Right atrium auricular region (tissue), 2 donors: Measurements from ENCODE around the gene ADAMTS14. TPM values are rescaled to one million over a fixed set of nuclear protein-coding genes. Genes with fewer than 3 reads are reported as not detected.
A peak's percentile ranks its signal among the peaks of the same experiment; 100 is the strongest.

Source experiments
- DNase-seq: peaks from one replicate; pipeline ENCODE4 v3.0.0-alpha.2; 2019; ENCODE audit warnings: low spot score
- H3K27ac ChIP-seq, 2 donors: fragments of 200-600 bp; sonication (generic); 1 replicate in 1 of 2; 2 replicates in 1 of 2; pipeline ENCODE4 v1.5.1; 2016 to 2019
- H3K27me3 ChIP-seq, 2 donors: fragments of 200-600 bp; sonication (generic); one replicate each; pipeline versions ENCODE4 v1.5.1 to v1.6.0; 2017 to 2019
- H3K36me3 ChIP-seq: fragments of 200-600 bp; sonication (generic); one replicate; pipeline ENCODE4 v1.5.1; 2016
- H3K4me1 ChIP-seq, 2 donors: fragments of 200-600 bp; sonication (generic); one replicate each; pipeline versions ENCODE4 v1.5.1 to v1.6.0; 2017 to 2019
- H3K4me3 ChIP-seq, 2 donors: fragments of 200-600 bp; sonication (generic); 1 replicate in 1 of 2; 2 replicates in 1 of 2; pipeline ENCODE4 v1.5.1; 2017 to 2019; ENCODE audit warnings: mild to moderate bottlenecking in 1 of 2, moderate library complexity in 1 of 2
- H3K9me3 ChIP-seq, 2 donors: fragments of 200-600 bp; sonication (generic); one replicate each; pipeline ENCODE4 v1.5.1; 2019
- total RNA-seq, 2 donors: library from RNA; depleted of rRNA; stranded (reverse); fragments of >200 nt; gene quantifications; one replicate each; pipeline ENCODE4 v1.1.0, GENCODE V29; 2016
- TF ChIP-seq, protein P1 (sequence below), 2 donors: fragments of 200-600 bp; sonication (generic); IDR thresholded peaks; one replicate each; pipeline ENCODE4 v1.5.1; 2019; ENCODE audit warnings: antibody characterized with exemption in 2 of 2

ADAMTS14 gene
- total RNA-seq, 2 donors from 2014 or later = not detected

DNA sequence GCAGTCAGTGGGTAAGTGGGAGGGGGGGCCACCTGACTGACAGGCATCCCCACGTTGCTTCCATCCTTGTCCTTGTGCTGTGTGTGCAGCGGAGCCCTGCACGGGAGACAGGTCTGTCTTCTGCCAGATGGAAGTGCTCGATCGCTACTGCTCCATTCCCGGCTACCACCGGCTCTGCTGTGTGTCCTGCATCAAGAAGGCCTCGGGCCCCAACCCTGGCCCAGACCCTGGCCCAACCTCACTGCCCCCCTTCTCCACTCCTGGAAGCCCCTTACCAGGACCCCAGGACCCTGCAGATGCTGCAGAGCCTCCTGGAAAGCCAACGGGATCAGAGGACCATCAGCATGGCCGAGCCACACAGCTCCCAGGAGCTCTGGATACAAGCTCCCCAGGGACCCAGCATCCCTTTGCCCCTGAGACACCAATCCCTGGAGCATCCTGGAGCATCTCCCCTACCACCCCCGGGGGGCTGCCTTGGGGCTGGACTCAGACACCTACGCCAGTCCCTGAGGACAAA is 88.0 kb downstream of the ADAMTS14 start:
- no peak for DNase-seq
- no peak overlapping the region for H3K4me3 ChIP-seq
- H3K9me3 ChIP-seq = no peaks in the 10 kb centered on the region
- TF ChIP-seq, protein P1, sequence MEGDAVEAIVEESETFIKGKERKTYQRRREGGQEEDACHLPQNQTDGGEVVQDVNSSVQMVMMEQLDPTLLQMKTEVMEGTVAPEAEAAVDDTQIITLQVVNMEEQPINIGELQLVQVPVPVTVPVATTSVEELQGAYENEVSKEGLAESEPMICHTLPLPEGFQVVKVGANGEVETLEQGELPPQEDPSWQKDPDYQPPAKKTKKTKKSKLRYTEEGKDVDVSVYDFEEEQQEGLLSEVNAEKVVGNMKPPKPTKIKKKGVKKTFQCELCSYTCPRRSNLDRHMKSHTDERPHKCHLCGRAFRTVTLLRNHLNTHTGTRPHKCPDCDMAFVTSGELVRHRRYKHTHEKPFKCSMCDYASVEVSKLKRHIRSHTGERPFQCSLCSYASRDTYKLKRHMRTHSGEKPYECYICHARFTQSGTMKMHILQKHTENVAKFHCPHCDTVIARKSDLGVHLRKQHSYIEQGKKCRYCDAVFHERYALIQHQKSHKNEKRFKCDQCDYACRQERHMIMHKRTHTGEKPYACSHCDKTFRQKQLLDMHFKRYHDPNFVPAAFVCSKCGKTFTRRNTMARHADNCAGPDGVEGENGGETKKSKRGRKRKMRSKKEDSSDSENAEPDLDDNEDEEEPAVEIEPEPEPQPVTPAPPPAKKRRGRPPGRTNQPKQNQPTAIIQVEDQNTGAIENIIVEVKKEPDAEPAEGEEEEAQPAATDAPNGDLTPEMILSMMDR (IDR thresholded peaks at IDR 0.05) = no peak
- H3K36me3 ChIP-seq = no peaks in the 10 kb centered on the region
- H3K4me1 ChIP-seq = no peaks in the 10 kb centered on the region
- no peaks in the 10 kb centered on the region for H3K27me3 ChIP-seq
- H3K27ac ChIP-seq = no peak overlapping the region

DNA sequence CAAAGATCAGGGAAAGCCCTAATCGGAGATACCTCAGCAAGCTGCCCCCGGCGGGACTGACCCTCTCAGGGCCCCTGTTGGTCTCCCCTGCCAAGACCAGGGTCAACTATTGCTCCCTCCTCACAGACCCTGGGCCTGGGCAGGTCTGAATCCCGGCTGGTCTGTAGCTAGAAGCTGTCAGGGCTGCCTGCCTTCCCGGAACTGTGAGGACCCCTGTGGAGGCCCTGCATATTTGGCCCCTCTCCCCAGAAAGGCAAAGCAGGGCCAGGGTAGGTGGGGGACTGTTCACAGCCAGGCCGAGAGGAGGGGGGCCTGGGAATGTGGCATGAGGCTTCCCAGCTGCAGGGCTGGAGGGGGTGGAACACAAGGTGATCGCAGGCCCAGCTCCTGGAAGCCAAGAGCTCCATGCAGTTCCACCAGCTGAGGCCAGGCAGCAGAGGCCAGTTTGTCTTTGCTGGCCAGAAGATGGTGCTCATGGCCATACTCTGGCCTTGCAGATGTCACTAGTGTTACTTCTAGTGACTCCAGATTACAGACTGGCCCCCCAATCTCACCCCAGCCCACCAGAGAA is 88.8 kb downstream of the ADAMTS14 start:
- Histone ChIP-seq H3K9me3 (no peaks in the 10 kb centered on the region), H3K36me3 (no peaks in the 10 kb centered on the region), H3K4me3 (no peak overlapping the region), H3K4me1 (no peaks in the 10 kb centered on the region), H3K27ac (no peak overlapping the region), H3K27me3 (no peaks in the 10 kb centered on the region)
- TF ChIP-seq, protein P1 (IDR thresholded peaks at IDR 0.05) = peak in 1 of 2 donors; percentile 22
- DNase-seq = no peak

DNA sequence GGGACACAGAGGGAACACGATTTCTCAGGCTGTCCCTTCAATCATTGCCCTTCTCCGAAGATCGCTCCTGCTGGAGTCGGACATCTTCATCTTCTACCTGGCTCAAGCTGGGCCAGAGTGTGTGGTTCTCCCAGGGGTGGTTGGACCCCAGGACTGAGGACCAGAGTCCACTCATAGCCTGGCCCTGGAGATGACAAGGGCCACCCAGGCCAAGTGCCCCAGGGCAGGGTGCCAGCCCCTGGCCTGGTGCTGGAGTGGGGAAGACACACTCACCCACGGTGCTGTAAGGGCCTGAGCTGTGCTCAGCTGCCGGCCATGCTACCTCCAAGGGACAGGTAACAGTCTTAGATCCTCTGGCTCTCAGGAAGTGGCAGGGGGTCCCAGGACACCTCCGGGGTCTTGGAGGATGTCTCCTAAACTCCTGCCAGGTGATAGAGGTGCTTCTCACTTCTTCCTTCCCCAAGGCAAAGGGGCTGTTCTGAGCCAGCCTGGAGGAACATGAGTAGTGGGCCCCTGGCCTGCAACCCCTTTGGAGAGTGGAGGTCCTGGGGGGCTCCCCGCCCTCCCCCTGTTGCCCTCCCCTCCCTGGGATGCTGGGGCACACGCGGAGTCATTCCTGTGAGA is 89.5 kb downstream of the ADAMTS14 start:
- Histone ChIP-seq H3K27me3 (no peaks in the 10 kb centered on the region), H3K9me3 (no peaks in the 10 kb centered on the region), H3K4me1 (no peaks in the 10 kb centered on the region), H3K27ac (no peak overlapping the region), H3K4me3 (no peak overlapping the region), H3K36me3 (no peaks in the 10 kb centered on the region)
- DNase-seq = no peak
- TF ChIP-seq, protein P1 (IDR thresholded peaks at IDR 0.05) = no peak

DNA sequence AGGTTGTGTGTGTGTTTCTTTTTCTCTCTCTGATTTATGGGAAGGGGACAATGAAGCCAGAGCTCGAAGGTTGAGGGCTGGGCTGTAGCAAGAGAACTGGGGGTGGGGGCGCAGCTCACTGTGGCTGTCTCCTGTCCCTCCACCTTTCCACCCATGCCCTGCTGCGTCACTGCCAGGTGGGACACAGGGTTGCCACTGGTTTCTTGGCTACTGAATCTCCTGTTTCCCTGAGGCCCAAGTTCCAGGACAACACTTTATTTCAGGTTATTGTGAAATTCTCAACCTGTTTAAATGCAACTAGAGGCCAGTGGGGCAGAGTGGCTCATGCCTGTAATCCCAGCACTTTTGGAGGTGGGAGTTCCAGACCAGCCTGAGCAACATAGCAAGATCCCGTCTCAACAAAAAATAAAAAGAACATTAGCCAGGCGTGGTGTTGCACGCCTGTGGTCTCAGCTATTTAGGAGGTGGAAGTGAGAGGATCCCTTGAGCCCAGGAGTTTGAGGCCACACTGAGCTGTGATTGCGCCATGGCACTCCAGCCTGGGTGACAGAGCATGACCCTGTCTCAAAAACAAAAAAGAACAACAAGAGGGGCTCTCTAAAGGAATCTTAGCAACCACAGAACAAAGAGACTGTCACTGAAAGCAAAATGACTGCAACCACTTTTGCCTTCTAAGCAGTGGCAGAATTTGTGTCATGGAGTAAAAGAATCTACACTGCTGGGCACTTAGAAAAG is 90.3 kb downstream of the ADAMTS14 start:
- no peaks in the 10 kb centered on the region for H3K9me3 ChIP-seq
- no peak overlapping the region for H3K4me3 ChIP-seq
- no peaks in the 10 kb centered on the region for H3K27me3 ChIP-seq
- no peaks in the 10 kb centered on the region for H3K4me1 ChIP-seq
- no peak overlapping the region for H3K27ac ChIP-seq
- no peak for DNase-seq
- TF ChIP-seq, protein P1 (IDR thresholded peaks at IDR 0.05) = no peak
- H3K36me3 ChIP-seq = no peaks in the 10 kb centered on the region

DNA sequence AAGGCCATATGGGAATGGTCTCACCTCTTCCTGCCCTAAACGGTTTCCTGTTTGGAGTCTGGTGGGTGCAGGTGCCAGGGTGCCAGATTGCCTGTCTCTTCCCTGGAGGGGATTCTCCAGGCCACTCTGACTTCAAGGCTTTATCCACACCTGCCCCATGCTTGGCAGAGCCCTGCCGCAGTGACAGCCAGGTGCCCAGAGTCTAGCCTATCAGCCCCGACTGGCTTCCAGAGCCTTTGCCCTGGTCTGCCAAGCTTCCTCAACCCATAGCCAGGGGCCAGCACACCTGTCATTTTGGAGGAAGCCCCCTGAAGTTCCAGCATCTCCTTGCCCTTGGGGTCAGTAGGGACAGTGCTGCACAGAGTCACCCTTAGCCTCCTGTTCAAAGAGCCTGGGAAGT is 91.3 kb downstream of the ADAMTS14 start:
- no peaks in the 10 kb centered on the region for H3K9me3 ChIP-seq
- no peaks in the 10 kb centered on the region for H3K4me1 ChIP-seq
- no peak overlapping the region for H3K4me3 ChIP-seq
- no peak overlapping the region for H3K27ac ChIP-seq
- no peaks in the 10 kb centered on the region for H3K36me3 ChIP-seq
- H3K27me3 ChIP-seq = no peaks in the 10 kb centered on the region
- TF ChIP-seq, protein P1 (IDR thresholded peaks at IDR 0.05) = no peak
- DNase-seq = no peak
